Activated T-helper 1 cell treated with anti-CD3 and anti-CD28 coated beads, Interleukin-12 subunit alpha, Interleukin-12 subunit beta, Interleukin-2, Interleukin-4 antibody, amounts not matched to agents 30 ng/mL and 10 ng/mL and 1 ng/mL, durations not matched to agents 14 hours and 24 hours and 36 hours (primary cell): ENCODE measurements around the gene ARHGAP36. TPM values are rescaled to one million over a fixed set of nuclear protein-coding genes. Genes with fewer than 3 reads are reported as not detected.

ENCODE experiments used
- DNase-seq: peaks from one replicate; pipeline ENCODE4 v3.0.0; 2021; ENCODE audit warnings: low spot score
- H3K27ac Mint-ChIP-seq: one replicate; pipeline ENCODE4 v1.8.0; 2021; ENCODE audit warnings: mild to moderate bottlenecking, mixed read lengths
- H3K27me3 Mint-ChIP-seq: one replicate; pipeline ENCODE4 v1.8.0; 2022; ENCODE audit warnings: mild to moderate bottlenecking, moderate library complexity, mixed read lengths; ENCODE audit not compliant: insufficient read depth
- H3K36me3 Mint-ChIP-seq: one replicate; pipeline ENCODE4 v1.8.0; 2021; ENCODE audit warnings: low read depth, mixed read lengths
- H3K4me1 Mint-ChIP-seq: one replicate; pipeline ENCODE4 v1.8.0; 2021; ENCODE audit warnings: low read depth, mixed read lengths
- H3K4me3 Mint-ChIP-seq: one replicate; pipeline ENCODE4 v1.8.0; 2021; ENCODE audit warnings: mild to moderate bottlenecking, moderate library complexity, mixed read lengths
- H3K9me3 Mint-ChIP-seq: one replicate; pipeline ENCODE4 v1.8.0; 2021; ENCODE audit warnings: mixed read lengths
- intact Hi-C: fragments of 100-400 bp; cut with micrococcal nuclease; formaldehyde crosslinking; loops from one replicate; pipeline ENCODE4 v1.15.1; 2024
- total RNA-seq: library from RNA; stranded (reverse); gene quantifications from 2 replicates; pipeline ENCODE4 v1.2.3, GENCODE V29; 2022

Gene ARHGAP36
- total RNA-seq, 1 donor from 2014 or later: not detected

DNA sequence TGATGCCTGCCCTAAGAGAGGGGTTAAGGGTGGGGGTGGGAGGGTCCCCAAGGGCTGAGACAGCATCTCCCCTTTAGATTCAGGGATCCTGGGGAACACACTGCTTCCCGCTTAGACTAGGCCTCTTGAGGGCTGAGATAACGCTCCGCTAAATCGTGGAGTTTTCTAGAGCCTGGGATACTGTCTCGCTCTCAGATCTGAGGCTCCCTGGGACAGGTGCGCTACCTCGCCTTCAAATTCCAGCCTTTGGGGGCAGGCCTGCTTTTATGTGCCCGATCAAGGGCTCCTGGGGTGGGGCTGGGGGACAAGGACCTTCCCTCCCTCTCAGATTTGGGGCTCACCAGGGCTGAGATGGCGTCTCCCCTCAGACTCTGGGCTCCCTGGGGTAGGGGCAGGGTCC is 440 bp upstream of the ARHGAP36 start:
- intact Hi-C loops: no loop called here
- H3K36me3 Mint-ChIP-seq: no peaks in the 10 kb centered on the region
- DNase-seq: no peak
- H3K9me3 Mint-ChIP-seq: no peaks in the 10 kb centered on the region
- no peak overlapping the region for H3K27ac Mint-ChIP-seq
- H3K4me1 Mint-ChIP-seq: no peaks in the 10 kb centered on the region
- H3K4me3 Mint-ChIP-seq: no peak overlapping the region
- H3K27me3 Mint-ChIP-seq: peaks cover 22% of the 10 kb centered on the region

GRCh38 chrX:131059246-131059645 is 1.1 kb downstream of the ARHGAP36 start:
- H3K27me3 Mint-ChIP-seq: peaks cover 25% of the 10 kb centered on the region
- H3K4me3 Mint-ChIP-seq: no peak overlapping the region
- no peak for DNase-seq
- H3K36me3 Mint-ChIP-seq: no peaks in the 10 kb centered on the region
- H3K9me3 Mint-ChIP-seq: no peaks in the 10 kb centered on the region
- H3K4me1 Mint-ChIP-seq: no peaks in the 10 kb centered on the region
- no peak overlapping the region for H3K27ac Mint-ChIP-seq
- intact Hi-C loops: no loop called here

DNA sequence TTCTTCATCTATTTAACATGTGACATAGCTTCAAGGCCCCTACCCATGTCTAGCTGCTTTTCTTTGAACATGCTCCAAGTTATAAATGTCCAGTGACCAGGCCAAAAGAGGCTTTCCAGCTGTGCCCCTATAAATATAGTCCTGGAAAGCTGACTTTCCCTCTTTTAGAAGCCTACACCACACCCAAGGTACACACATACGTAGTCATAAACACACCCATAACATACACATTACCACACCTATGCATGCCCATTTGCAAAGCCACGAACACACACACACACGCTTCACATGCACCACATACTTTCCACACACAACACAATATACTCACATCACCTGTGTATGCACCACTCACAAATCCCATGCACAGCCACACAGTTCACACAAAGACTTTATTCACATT is 2.0 kb downstream of the ARHGAP36 start:
- peaks cover 25% of the 10 kb centered on the region for H3K27me3 Mint-ChIP-seq
- no peak overlapping the region for H3K4me3 Mint-ChIP-seq
- H3K27ac Mint-ChIP-seq: no peak overlapping the region
- no peak for DNase-seq
- intact Hi-C loops: no loop called here
- H3K9me3 Mint-ChIP-seq: no peaks in the 10 kb centered on the region
- H3K4me1 Mint-ChIP-seq: no peaks in the 10 kb centered on the region
- no peaks in the 10 kb centered on the region for H3K36me3 Mint-ChIP-seq

GRCh38 chrX:131061306-131061705 is 3.2 kb downstream of the ARHGAP36 start:
- Mint-ChIP-seq H3K9me3 (no peaks in the 10 kb centered on the region), H3K36me3 (no peaks in the 10 kb centered on the region), H3K27ac (no peak overlapping the region), H3K4me3 (no peak overlapping the region), H3K27me3 (peaks cover 27% of the 10 kb centered on the region), H3K4me1 (no peaks in the 10 kb centered on the region)
- DNase-seq: no peak
- intact Hi-C loops: no loop called here

GRCh38 chrX:131063613-131064012 is 5.5 kb downstream of the ARHGAP36 start:
- intact Hi-C loops: no loop called here
- H3K4me1 Mint-ChIP-seq: no peaks in the 10 kb centered on the region
- DNase-seq: no peak
- H3K4me3 Mint-ChIP-seq: no peak overlapping the region
- H3K27ac Mint-ChIP-seq: no peak overlapping the region
- peaks cover 27% of the 10 kb centered on the region for H3K27me3 Mint-ChIP-seq
- H3K36me3 Mint-ChIP-seq: no peaks in the 10 kb centered on the region
- H3K9me3 Mint-ChIP-seq: no peaks in the 10 kb centered on the region

DNA sequence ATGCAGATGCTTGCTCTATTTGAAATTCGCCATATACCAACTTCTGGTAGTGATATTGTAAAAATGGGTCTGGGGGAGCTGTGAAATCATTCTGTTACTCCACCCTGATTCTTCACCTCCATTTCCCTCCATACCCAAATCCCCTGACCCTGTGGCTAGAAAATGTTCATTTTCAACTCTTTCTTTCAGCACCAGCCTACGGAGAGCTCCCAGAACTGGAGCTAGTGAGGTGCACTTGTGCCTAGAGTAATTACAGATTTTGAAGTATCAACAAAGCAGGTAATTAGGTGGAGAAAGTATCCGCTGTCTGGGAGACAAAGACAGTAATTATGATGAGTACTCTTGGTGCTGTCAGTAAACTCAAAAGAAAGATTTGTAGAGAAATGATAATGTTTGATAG is 8.1 kb downstream of the ARHGAP36 start:
- H3K9me3 Mint-ChIP-seq: no peaks in the 10 kb centered on the region
- H3K27me3 Mint-ChIP-seq: peaks cover 17% of the 10 kb centered on the region
- intact Hi-C loops: no loop called here
- no peaks in the 10 kb centered on the region for H3K4me1 Mint-ChIP-seq
- no peak overlapping the region for H3K4me3 Mint-ChIP-seq
- no peak for DNase-seq
- H3K27ac Mint-ChIP-seq: no peak overlapping the region
- no peaks in the 10 kb centered on the region for H3K36me3 Mint-ChIP-seq

- intact Hi-C loops: no loop called here
- Mint-ChIP-seq H3K4me1 (no peaks in the 10 kb centered on the region), H3K36me3 (no peaks in the 10 kb centered on the region), H3K4me3 (no peak overlapping the region), H3K27ac (no peak overlapping the region), H3K9me3 (no peaks in the 10 kb centered on the region), H3K27me3 (peaks cover 23% of the 10 kb centered on the region)
- DNase-seq: no peak
Measured at GRCh38 chrX:131067216-131067615, 9.1 kb downstream of the ARHGAP36 start.

DNA sequence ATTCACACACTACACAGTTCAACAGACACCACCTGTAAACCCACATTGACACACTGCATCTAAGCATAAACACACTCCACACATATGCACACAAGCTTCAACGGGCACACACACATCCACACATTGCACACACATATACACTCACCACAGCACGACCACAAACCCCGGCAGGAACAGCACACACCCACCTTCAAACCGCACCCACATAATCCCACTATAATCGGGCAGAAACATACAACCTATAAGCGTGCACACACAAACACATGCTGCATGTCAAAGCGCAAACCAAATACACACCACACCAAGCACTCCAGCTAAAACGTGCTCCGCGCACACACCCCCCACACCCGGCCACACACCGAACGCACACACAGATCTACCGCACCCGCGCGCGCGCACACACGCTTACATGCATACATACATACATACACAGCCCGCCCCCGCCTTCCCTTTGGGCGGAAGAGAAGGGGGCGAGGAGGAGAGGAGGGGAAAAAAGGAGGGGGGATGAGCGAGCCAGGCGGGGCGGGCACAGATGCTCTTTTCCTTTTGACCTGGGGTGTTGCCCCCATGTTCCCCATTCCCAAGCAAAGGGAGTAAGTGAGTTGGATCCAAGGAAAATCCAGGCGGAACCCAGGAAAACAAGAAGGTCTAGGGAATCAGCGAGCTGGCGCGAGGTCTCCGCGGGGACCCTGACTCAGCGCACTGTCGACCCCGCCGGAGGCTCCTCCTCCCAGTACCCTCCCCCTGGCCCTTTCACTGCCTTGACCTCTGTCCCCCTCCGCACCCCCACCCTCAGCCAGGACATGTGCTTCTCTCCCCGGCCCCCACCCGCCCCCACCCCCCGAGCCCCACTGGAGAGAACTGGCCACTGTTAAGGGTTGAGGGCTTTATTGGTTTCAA is 9.9 kb downstream of the ARHGAP36 start:
- Mint-ChIP-seq H3K4me3 (no peak overlapping the region), H3K9me3 (no peaks in the 10 kb centered on the region), H3K4me1 (no peaks in the 10 kb centered on the region), H3K27me3 (peaks cover 23% of the 10 kb centered on the region), H3K36me3 (no peaks in the 10 kb centered on the region), H3K27ac (no peak overlapping the region)
- intact Hi-C loops: no loop called here
- DNase-seq: no peak

DNA sequence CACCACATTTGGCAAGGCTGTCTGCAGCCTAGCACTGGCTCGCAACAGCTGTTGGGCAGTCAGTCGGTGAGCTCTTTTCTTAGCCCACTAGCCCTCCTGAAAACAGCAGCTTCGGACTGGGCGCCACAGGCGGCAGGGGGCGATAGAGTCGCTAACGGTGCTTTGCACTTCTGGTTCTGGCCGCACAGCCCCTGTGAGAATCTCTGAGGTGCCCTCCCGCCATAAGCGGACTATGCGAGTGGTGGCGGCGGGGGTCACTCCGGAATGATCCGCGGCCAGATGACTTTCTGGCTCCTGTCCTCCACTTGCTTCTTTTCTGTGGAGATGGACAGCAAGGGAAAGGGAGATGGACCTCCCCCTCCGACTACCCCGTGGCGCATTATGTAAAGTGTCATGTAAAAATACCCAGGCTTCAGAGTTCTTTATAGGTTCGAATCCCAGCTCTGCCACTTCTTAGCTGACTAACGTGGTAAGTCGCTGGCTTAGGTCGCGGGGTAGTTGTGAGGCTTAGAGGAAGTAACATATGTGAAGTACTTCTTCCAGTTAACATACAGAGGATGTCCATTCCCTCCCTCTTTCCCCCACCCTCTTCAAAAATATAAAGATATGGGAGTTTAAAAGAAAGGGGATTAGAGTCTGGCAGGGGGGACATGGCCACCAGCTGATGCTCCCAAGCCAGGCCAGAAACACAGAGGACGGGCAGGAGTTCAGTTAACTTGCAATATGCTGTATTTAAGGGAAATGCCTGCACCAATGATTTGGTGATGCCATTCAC is 11.0 kb downstream of the ARHGAP36 start:
- DNase-seq: no peak
- no peak overlapping the region for H3K4me3 Mint-ChIP-seq
- no peak overlapping the region for H3K27ac Mint-ChIP-seq
- H3K36me3 Mint-ChIP-seq: no peaks in the 10 kb centered on the region
- intact Hi-C loops: no loop called here
- no peaks in the 10 kb centered on the region for H3K4me1 Mint-ChIP-seq
- no peaks in the 10 kb centered on the region for H3K9me3 Mint-ChIP-seq
- peaks cover 22% of the 10 kb centered on the region for H3K27me3 Mint-ChIP-seq

- Mint-ChIP-seq H3K4me1 (no peaks in the 10 kb centered on the region), H3K9me3 (no peaks in the 10 kb centered on the region), H3K27ac (no peak overlapping the region), H3K36me3 (no peaks in the 10 kb centered on the region), H3K4me3 (no peak overlapping the region), H3K27me3 (peaks cover 12% of the 10 kb centered on the region)
- DNase-seq: no peak
- intact Hi-C loops: no loop called here
Measured at GRCh38 chrX:131072871-131073571, 14.9 kb downstream of the ARHGAP36 start.

GRCh38 chrX:131073607-131074006 is 15.5 kb downstream of the ARHGAP36 start:
- intact Hi-C loops: no loop called here

GRCh38 chrX:131081772-131082740 is 23.9 kb downstream of the ARHGAP36 start:
- intact Hi-C loops: no loop called here
- H3K4me1 Mint-ChIP-seq: no peaks in the 10 kb centered on the region
- no peak overlapping the region for H3K27ac Mint-ChIP-seq
- H3K4me3 Mint-ChIP-seq: no peak overlapping the region
- H3K9me3 Mint-ChIP-seq: no peaks in the 10 kb centered on the region
- H3K27me3 Mint-ChIP-seq: peaks cover 26% of the 10 kb centered on the region
- H3K36me3 Mint-ChIP-seq: no peaks in the 10 kb centered on the region
- no peak for DNase-seq

More at GRCh38 chrX:131073607-131074006, 15.5 kb downstream of the ARHGAP36 start:
- H3K27ac Mint-ChIP-seq: no peak overlapping the region
- no peak overlapping the region for H3K4me3 Mint-ChIP-seq
- no peaks in the 10 kb centered on the region for H3K36me3 Mint-ChIP-seq
- no peaks in the 10 kb centered on the region for H3K9me3 Mint-ChIP-seq
- H3K27me3 Mint-ChIP-seq: peaks cover 12% of the 10 kb centered on the region
- DNase-seq: no peak
- H3K4me1 Mint-ChIP-seq: no peaks in the 10 kb centered on the region
